Measurements from ENCODE around the gene PDZRN3. TPM values are rescaled to one million over a fixed set of nuclear protein-coding genes. Genes with fewer than 3 reads are reported as not detected.

PDZRN3 gene
- total and polyA plus RNA-seq, 2 of the 13 experiments (the other 11 are each of a cell fraction or from before 2014, with no cell fraction given), result not detected

GRCh38 chr3:73480187-73480672 lies 144.5 kb downstream of the PDZRN3 start:
- Histone ChIP-seq H4K20me1 (ENCODE audit: insufficient read depth, low read length) (no peaks in the 10 kb centered on the region), H3K4me3 (replicated peaks in 1 of 3; ENCODE audit: insufficient read depth in 1 of 3, low read depth in 2 of 3, low read length in 3 of 3) (no peak overlapping the region), H3K27me3 (ENCODE audit: control insufficient read depth in 1 of 2, insufficient read depth in 2 of 2, low read length in 2 of 2) (no peaks in the 10 kb centered on the region), H2AFZ (ENCODE audit: low read length) (no peak overlapping the region), H3K4me2 (ENCODE audit: low read depth, low read length) (no peak overlapping the region), H3K27ac (ENCODE audit: extremely low read length, insufficient read depth, low read length) (no peak overlapping the region), H3K79me2 (ENCODE audit: insufficient read depth, low read length) (no peaks in the 10 kb centered on the region), H3K9me3 (ENCODE audit: low read length) (no peaks in the 10 kb centered on the region), H3K36me3 (replicated peaks in 1 of 2; ENCODE audit: control insufficient read depth in 1 of 2, insufficient read depth in 2 of 2, low read length in 2 of 2) (no peaks in the 10 kb centered on the region), H3K4me1 (ENCODE audit: insufficient read depth, low read length) (no peaks in the 10 kb centered on the region), H3K9ac (ENCODE audit: insufficient read depth, low read depth, low read length) (no peak overlapping the region)
- in situ Hi-C loops (cut with HindIII; ENCODE audit: extremely low pct_ligation_motif_present, low pct_unique_long_range_greater_than_20kb) (no loop called here), intact Hi-C loops (cut with micrococcal nuclease; ENCODE audit: unreplicated experiment) (no loop called here)
- no TSS peak for BruUV-seq (replicated peaks)
- CTCF ChIA-PET (ENCODE audit: low intra/inter-chr PET ratio, low total read pairs), result no interaction called here
- no peak for FAIRE-seq
- DNase-seq (ENCODE audit: low spot score), result no peak
- no peak for ATAC-seq
- 15% methylated on average over 3 of the region's 3 CpGs for WGBS (ENCODE audit: low lambda C conversion rate)
- TF ChIP-seq ZNF691 (CRISPR knock-in tag; IDR thresholded peaks at IDR 0.05; ENCODE audit: borderline replicate concordance, low read depth), result no peak
- TF ChIP-seq RELA (CRISPR knock-in tag; IDR thresholded peaks at IDR 0.05), result no peak
- TF ChIP-seq MNT (IDR thresholded peaks at IDR 0.05), result peak; percentile 63
- no peak for TF ChIP-seq AGO1 (IDR thresholded peaks at IDR 0.05; ENCODE audit: low read depth, low read length, poor library complexity, severe bottlenecking)
- no peak for TF ChIP-seq JARID2 (CRISPR knock-in tag; IDR thresholded peaks at IDR 0.05; ENCODE audit: insufficient replicate concordance)
- POLR2A ChIA-PET, result no interaction called here

- Histone ChIP-seq H3K9me3 (ENCODE audit: low read length) (no peaks in the 10 kb centered on the region), H3K9ac (ENCODE audit: insufficient read depth, low read depth, low read length) (no peak overlapping the region), H3K36me3 (replicated peaks in 1 of 2; ENCODE audit: control insufficient read depth in 1 of 2, insufficient read depth in 2 of 2, low read length in 2 of 2) (no peaks in the 10 kb centered on the region), H3K4me1 (ENCODE audit: insufficient read depth, low read length) (no peaks in the 10 kb centered on the region), H3K79me2 (ENCODE audit: insufficient read depth, low read length) (no peaks in the 10 kb centered on the region), H4K20me1 (ENCODE audit: insufficient read depth, low read length) (no peaks in the 10 kb centered on the region), H3K4me3 (replicated peaks in 1 of 3; ENCODE audit: insufficient read depth in 1 of 3, low read depth in 2 of 3, low read length in 3 of 3) (no peak overlapping the region), H3K27me3 (ENCODE audit: control insufficient read depth in 1 of 2, insufficient read depth in 2 of 2, low read length in 2 of 2) (no peaks in the 10 kb centered on the region), H3K4me2 (ENCODE audit: low read depth, low read length) (no peak overlapping the region), H2AFZ (ENCODE audit: low read length) (no peak overlapping the region), H3K27ac (ENCODE audit: extremely low read length, insufficient read depth, low read length) (no peak overlapping the region)
- DNase-seq (ENCODE audit: low spot score) (no peak), ATAC-seq (no peak), FAIRE-seq (no peak)
- WGBS (ENCODE audit: low lambda C conversion rate), result 38% methylated on average over 5 of the region's 5 CpGs
- intact Hi-C loops (cut with micrococcal nuclease; ENCODE audit: unreplicated experiment) (no loop called here), in situ Hi-C loops (cut with HindIII; ENCODE audit: extremely low pct_ligation_motif_present, low pct_unique_long_range_greater_than_20kb) (no loop called here)
- no peak for TF ChIP-seq ZNF567 (CRISPR knock-in tag; IDR thresholded peaks at IDR 0.05; ENCODE audit: borderline replicate concordance)
- no peak for TF ChIP-seq ZNF331 (CRISPR knock-in tag; IDR thresholded peaks at IDR 0.05)
- TF ChIP-seq NR3C1 (CRISPR knock-in tag; IDR thresholded peaks at IDR 0.05), result no peak
- no peak for TF ChIP-seq SP4 (CRISPR knock-in tag; IDR thresholded peaks at IDR 0.05)
- no peak for TF ChIP-seq SMARCC2 (IDR thresholded peaks at IDR 0.05)
- POLR2A ChIA-PET, result no interaction called here
- CTCF ChIA-PET (ENCODE audit: low intra/inter-chr PET ratio, low total read pairs), result no interaction called here
- no TSS peak for BruUV-seq (replicated peaks)
Measured at GRCh38 chr3:73479325-73479724, 145.4 kb downstream of the PDZRN3 start.

Data from HepG2 (cell line).